ENCODE measurements around the gene ST3GAL3.

Gene ST3GAL3

DNA sequence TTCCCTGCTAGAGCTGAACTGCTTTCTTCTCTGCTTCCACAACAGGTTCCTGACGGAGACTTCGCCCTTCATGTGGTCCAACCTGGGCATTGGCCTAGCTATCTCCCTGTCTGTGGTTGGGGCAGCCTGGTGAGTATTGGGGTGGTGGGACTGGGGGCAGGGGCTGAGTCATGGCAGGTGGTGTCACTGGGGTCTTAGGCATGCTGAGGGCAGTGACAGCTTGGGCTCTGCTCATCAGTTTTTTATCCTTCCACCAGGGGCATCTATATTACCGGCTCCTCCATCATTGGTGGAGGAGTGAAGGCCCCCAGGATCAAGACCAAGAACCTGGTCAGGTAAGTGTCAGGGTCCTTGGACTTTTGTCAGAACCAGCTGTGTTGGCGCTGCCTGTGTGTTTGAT lies 268.7 kb downstream of the ST3GAL3 start:
- DNase-seq (ENCODE audit: low read depth): no peak
- H3K4me3 ChIP-seq (ENCODE audit: low read depth, low read length): peak overlapping the region; percentile 91
- TF ChIP-seq MYC (IDR thresholded peaks at IDR 0.05; ENCODE audit: low read depth, low read length): no peak
- TF ChIP-seq, protein P1, sequence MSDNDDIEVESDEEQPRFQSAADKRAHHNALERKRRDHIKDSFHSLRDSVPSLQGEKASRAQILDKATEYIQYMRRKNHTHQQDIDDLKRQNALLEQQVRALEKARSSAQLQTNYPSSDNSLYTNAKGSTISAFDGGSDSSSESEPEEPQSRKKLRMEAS (IDR thresholded peaks at IDR 0.05; ENCODE audit: low read depth, low read length): no peak
- TF ChIP-seq, protein P2, sequence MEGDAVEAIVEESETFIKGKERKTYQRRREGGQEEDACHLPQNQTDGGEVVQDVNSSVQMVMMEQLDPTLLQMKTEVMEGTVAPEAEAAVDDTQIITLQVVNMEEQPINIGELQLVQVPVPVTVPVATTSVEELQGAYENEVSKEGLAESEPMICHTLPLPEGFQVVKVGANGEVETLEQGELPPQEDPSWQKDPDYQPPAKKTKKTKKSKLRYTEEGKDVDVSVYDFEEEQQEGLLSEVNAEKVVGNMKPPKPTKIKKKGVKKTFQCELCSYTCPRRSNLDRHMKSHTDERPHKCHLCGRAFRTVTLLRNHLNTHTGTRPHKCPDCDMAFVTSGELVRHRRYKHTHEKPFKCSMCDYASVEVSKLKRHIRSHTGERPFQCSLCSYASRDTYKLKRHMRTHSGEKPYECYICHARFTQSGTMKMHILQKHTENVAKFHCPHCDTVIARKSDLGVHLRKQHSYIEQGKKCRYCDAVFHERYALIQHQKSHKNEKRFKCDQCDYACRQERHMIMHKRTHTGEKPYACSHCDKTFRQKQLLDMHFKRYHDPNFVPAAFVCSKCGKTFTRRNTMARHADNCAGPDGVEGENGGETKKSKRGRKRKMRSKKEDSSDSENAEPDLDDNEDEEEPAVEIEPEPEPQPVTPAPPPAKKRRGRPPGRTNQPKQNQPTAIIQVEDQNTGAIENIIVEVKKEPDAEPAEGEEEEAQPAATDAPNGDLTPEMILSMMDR (IDR thresholded peaks at IDR 0.05; ENCODE audit: low read depth, low read length): no peak
- no peak for TF ChIP-seq POLR2A (IDR thresholded peaks at IDR 0.05; ENCODE audit: extremely low read depth, insufficient read length)

DNA sequence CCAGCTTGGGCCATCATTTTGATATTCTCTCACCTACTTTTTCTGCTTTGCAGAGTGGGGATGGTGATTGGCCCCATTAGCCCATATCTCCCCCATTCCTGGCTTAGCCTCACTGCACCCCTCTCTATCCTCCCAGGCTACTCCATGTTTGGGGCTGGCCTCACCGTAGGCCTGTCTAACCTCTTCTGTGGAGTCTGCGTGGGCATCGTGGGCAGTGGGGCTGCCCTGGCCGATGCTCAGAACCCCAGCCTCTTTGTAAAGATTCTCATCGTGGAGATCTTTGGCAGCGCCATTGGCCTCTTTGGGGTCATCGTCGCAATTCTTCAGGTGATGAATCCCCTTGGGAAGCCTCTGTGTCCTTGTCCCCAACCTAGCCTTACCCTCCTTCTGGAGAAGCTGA lies 269.6 kb downstream of the ST3GAL3 start:
- TF ChIP-seq, protein P1 (IDR thresholded peaks at IDR 0.05; ENCODE audit: low read depth, low read length): no peak
- TF ChIP-seq POLR2A (IDR thresholded peaks at IDR 0.05; ENCODE audit: extremely low read depth, insufficient read length): no peak
- TF ChIP-seq, protein P2 (IDR thresholded peaks at IDR 0.05; ENCODE audit: low read depth, low read length): no peak
- TF ChIP-seq MYC (IDR thresholded peaks at IDR 0.05; ENCODE audit: low read depth, low read length): no peak
- H3K4me3 ChIP-seq (ENCODE audit: low read depth, low read length): peak overlapping the region; percentile 91
- no peak for DNase-seq (ENCODE audit: low read depth)

DNA sequence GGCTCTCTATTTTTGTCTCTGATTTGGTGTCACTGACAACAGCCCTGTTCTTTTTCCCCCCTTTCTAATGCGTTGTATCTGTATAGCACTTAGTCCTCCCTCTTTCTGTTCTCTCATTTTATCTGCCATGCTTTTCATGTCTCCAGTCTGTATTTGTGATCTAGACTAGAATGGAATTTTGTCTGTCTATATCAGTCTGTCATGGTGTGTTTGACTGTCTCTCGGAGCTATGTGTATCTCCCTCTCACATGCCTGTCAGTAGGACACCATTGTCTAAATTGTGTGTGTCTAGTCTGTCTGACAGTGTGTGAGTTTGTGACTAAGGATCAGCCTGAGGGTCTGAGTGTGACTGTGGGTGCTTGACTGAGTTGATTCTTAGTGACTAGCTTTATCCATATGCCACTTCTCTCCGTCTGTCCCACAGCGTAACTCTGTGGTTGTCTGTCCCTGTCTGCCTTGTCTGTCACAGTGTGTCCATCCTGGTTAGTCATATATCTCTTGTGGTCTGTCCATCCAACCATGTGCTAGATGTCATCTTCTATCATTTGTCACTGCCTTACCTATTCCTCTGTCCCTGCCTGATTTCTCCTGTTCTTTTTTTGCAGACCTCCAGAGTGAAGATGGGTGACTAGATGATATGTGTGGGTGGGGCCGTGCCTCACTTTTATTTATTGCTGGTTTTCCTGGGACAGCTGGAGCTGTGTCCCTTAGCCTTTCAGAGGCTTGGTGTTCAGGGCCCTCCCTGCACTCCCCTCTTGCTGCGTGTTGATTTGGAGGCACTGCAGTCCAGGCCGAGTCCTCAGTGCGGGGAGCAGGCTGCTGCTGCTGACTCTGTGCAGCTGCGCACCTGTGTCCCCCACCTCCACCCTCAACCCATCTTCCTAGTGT lies 270.3 kb downstream of the ST3GAL3 start:
- peak; percentile 32 for DNase-seq (ENCODE audit: low read depth)
- TF ChIP-seq POLR2A (IDR thresholded peaks at IDR 0.05; ENCODE audit: extremely low read depth, insufficient read length) (no peak), MYC (IDR thresholded peaks at IDR 0.05; ENCODE audit: low read depth, low read length) (no peak)
- TF ChIP-seq, protein P1 (IDR thresholded peaks at IDR 0.05; ENCODE audit: low read depth, low read length): no peak
- TF ChIP-seq, protein P2 (IDR thresholded peaks at IDR 0.05; ENCODE audit: low read depth, low read length): no peak
- no peak overlapping the region for H3K4me3 ChIP-seq (ENCODE audit: low read depth, low read length)

DNA sequence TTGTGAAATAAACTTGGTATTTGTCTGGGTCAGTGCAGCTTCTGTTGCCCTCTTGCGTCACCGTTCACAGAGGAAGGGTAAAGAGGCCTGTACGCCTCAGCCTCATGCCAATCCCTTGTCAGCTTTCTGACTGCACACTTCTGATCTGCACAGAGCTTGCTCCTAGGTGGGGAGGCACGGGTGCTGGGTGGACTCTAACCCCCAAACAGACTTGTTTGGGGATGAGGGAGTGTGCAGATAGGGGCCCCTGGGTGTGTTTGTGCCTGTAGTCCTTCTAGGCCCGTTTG lies 270.9 kb downstream of the ST3GAL3 start:
- DNase-seq (ENCODE audit: low read depth): peak; percentile 62

DNA sequence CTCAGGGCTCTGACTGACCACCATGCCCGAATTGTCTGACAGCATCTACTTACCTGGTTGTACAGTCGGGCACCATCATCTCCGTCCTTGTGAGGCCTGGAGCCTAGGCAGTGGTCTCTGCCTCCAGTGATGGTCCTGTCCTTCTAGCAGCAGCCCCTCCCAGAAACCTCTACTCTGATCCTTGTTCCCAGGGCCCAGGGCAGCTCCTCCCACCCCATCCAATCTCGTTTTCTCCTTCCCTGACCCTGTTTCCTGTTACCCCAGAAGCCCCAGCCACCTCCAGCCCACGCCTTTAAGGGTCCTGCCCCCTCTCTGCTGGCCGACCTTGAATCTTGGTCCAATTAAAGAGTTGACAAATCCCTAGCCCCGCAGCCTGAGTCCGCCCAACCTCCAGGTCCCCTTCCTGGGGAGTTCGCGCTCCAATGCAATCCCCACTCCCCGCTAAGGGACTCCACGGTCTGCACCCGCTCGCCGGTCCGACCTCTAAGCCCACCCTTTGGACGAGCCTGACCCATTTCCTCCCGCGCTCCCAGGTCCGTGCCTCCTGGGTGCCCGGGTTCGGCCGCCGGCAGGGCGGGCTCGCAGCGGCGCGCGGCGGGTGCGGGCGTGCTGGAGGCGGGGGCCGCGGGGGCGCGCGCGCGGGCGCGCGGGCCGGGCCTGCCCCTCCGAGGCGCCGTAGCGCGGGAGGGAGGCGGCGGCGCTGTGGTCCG lies 271.4 kb downstream of the ST3GAL3 start, which contains the start of gene B4GALT2:
Gene B4GALT2, plus strand, starts transcription at position 660 of the 710 bp plus-strand sequence. CDS start 1,951 bp downstream, outside the sequence.
- peak; percentile 54 for DNase-seq (ENCODE audit: low read depth)
- H3K4me3 ChIP-seq (ENCODE audit: low read depth, low read length): peak within 1 kb of the TSS; percentile 67
- TF ChIP-seq, protein P1 (IDR thresholded peaks at IDR 0.05; ENCODE audit: low read depth, low read length): no peak
- TF ChIP-seq, protein P2 (IDR thresholded peaks at IDR 0.05; ENCODE audit: low read depth, low read length): no peak
- no peak for TF ChIP-seq MYC (IDR thresholded peaks at IDR 0.05; ENCODE audit: low read depth, low read length)
- TF ChIP-seq POLR2A (IDR thresholded peaks at IDR 0.05; ENCODE audit: extremely low read depth, insufficient read length): no peak

More for the DNA sequence above, 270.9 kb downstream of the ST3GAL3 start:
- peak overlapping the region; percentile 59 for H3K4me3 ChIP-seq (ENCODE audit: low read depth, low read length)
- no peak for TF ChIP-seq MYC (IDR thresholded peaks at IDR 0.05; ENCODE audit: low read depth, low read length)
- TF ChIP-seq, protein P1 (IDR thresholded peaks at IDR 0.05; ENCODE audit: low read depth, low read length): no peak
- TF ChIP-seq, protein P2 (IDR thresholded peaks at IDR 0.05; ENCODE audit: low read depth, low read length): no peak

Measured in NB4 (cell line).